Activated CD8-positive, alpha-beta memory T cell treated with anti-CD3 and anti-CD28 coated beads for 4 hours (primary cell): ENCODE data around the gene VASH2.

Experiments
- DNase-seq, 2 donors: peaks; one replicate each; pipeline ENCODE4 v3.0.0-alpha.2; 2020; ENCODE audit warnings: low read depth in 2 of 2

The VASH2 gene

GRCh38 chr1:213035573-213035972, 85.2 kb downstream of the VASH2 start:
- DNase-seq = no peak
